ENCODE results near the gene IPO11.
A peak's percentile ranks its signal among the peaks of the same experiment; 100 is the strongest.
"Not testable (repeated sequence)": the region's sequence is repeated elsewhere in the genome, so short reads cannot be mapped to it uniquely, and the experiment has no call there.

IPO11 gene

GRCh38 chr5:62653001-62653863, 240.7 kb downstream of the IPO11 start:
- DNase-seq = no peak

- DNase-seq = no peak
Observed at GRCh38 chr5:62653864-62654575, 241.5 kb downstream of the IPO11 start.

GRCh38 chr5:62657772-62658171, 245.2 kb downstream of the IPO11 start:
- DNase-seq = not testable (repeated sequence)

- DNase-seq = peak; percentile 52
Observed at GRCh38 chr5:62661126-62661525, 248.6 kb downstream of the IPO11 start.

- no peak for DNase-seq
Observed at GRCh38 chr5:62662521-62662920, 250.0 kb downstream of the IPO11 start.

GRCh38 chr5:62671479-62671878, 258.9 kb downstream of the IPO11 start:
- DNase-seq = no peak

GRCh38 chr5:62676596-62676995, 264.0 kb downstream of the IPO11 start:
- DNase-seq = not testable (repeated sequence)
